A673 (cell line): ENCODE results near the gene ADGRD1.

ENCODE experiments used
- CTCF ChIP-seq: fragments of 300-800, 200-600 bp; sonication (generic); conservative IDR thresholded peaks from 2 replicates; pipeline ENCODE4 v1.5.1; 2017; ENCODE audit warnings: low read depth, mild to moderate bottlenecking, antibody characterized with exemption, low read length, moderate library complexity, mixed read lengths
- EZH2 ChIP-seq: fragments of 200-600 bp; sonication (generic); IDR thresholded peaks from 2 replicates; pipeline ENCODE4 v1.6.1; 2017; ENCODE audit warnings: borderline replicate concordance, low read depth, mild to moderate bottlenecking, mixed read lengths, antibody characterized with exemption, low read length; ENCODE audit not compliant: poor library complexity, severe bottlenecking

GRCh38 chr12:131091413-131091975, 137.8 kb downstream of the ADGRD1 start:
- no peak for TF ChIP-seq CTCF
- TF ChIP-seq EZH2, result no peak
